Retina (tissue), 1 donor: ENCODE measurements around the gene DNAJC15.

Experiments used
- DNase-seq: peaks from one replicate; pipeline ENCODE4 v3.0.0-alpha.2; 2016

DNAJC15 gene

GRCh38 chr13:43129066-43129465 lies 105.7 kb downstream of the DNAJC15 start:
- no peak for DNase-seq

- peak; percentile 44 for DNase-seq
Observed at GRCh38 chr13:43129511-43130110, 106.2 kb downstream of the DNAJC15 start.

- DNase-seq = peak; percentile 34
Observed at GRCh38 chr13:43132257-43132656, 108.9 kb downstream of the DNAJC15 start.

GRCh38 chr13:43132911-43133310 lies 109.5 kb downstream of the DNAJC15 start:
- DNase-seq = peak; percentile 50

- DNase-seq = no peak
Observed at GRCh38 chr13:43133792-43134191, 110.4 kb downstream of the DNAJC15 start.

GRCh38 chr13:43134868-43135267 lies 111.5 kb downstream of the DNAJC15 start:
- no peak for DNase-seq

GRCh38 chr13:43135516-43135915 lies 112.1 kb downstream of the DNAJC15 start:
- no peak for DNase-seq

- DNase-seq = no peak
Observed at GRCh38 chr13:43136920-43137575, 113.7 kb downstream of the DNAJC15 start.

GRCh38 chr13:43139211-43139610 lies 115.8 kb downstream of the DNAJC15 start:
- DNase-seq = no peak

GRCh38 chr13:43139921-43140320 lies 116.5 kb downstream of the DNAJC15 start:
- DNase-seq = no peak

- DNase-seq = no peak
Observed at GRCh38 chr13:43140985-43141384, 117.6 kb downstream of the DNAJC15 start.

- no peak for DNase-seq
Observed at GRCh38 chr13:43141685-43142084, 118.3 kb downstream of the DNAJC15 start.

- no peak for DNase-seq
Observed at GRCh38 chr13:43143591-43143990, 120.2 kb downstream of the DNAJC15 start.

- no peak for DNase-seq
Observed at GRCh38 chr13:43145534-43146196, 122.3 kb downstream of the DNAJC15 start.

GRCh38 chr13:43146400-43146799 lies 123.0 kb downstream of the DNAJC15 start:
- no peak for DNase-seq

- no peak for DNase-seq
Observed at GRCh38 chr13:43150369-43151207, 127.2 kb downstream of the DNAJC15 start.

GRCh38 chr13:43153436-43154090 lies 130.2 kb downstream of the DNAJC15 start:
- DNase-seq = no peak

GRCh38 chr13:43154156-43154651 lies 130.8 kb downstream of the DNAJC15 start:
- DNase-seq = no peak

- no peak for DNase-seq
Observed at GRCh38 chr13:43154839-43155238, 131.5 kb downstream of the DNAJC15 start.

- no peak for DNase-seq
Observed at GRCh38 chr13:43156916-43157315, 133.5 kb downstream of the DNAJC15 start.

GRCh38 chr13:43157796-43158195 lies 134.4 kb downstream of the DNAJC15 start:
- DNase-seq = no peak

- no peak for DNase-seq
Observed at GRCh38 chr13:43158516-43158915, 135.1 kb downstream of the DNAJC15 start.

GRCh38 chr13:43159026-43159461 lies 135.7 kb downstream of the DNAJC15 start:
- no peak for DNase-seq
